ENCODE data around the gene TSPEAR.
"Not testable (repeated sequence)": the region's sequence is repeated elsewhere in the genome, so short reads cannot be mapped to it uniquely, and the experiment has no call there.

The TSPEAR gene

GRCh38 chr21:44582055-44582454, 129.3 kb downstream of the TSPEAR start:
- DNase-seq: no peak

GRCh38 chr21:44581158-44581557, 130.2 kb downstream of the TSPEAR start:
- DNase-seq: no peak

GRCh38 chr21:44580231-44580821, 131.0 kb downstream of the TSPEAR start, which contains the start of gene KRTAP10-5:
TSS of gene KRTAP10-5 (minus strand) at chr21:44580604. CDS start at chr21:44580578, 26 bp downstream.
- DNase-seq: not testable (repeated sequence)

- no peak for DNase-seq
Observed at GRCh38 chr21:44579833-44580144, 131.6 kb downstream of the TSPEAR start.

GRCh38 chr21:44579056-44579832, 132.1 kb downstream of the TSPEAR start:
- DNase-seq: no peak

- no peak for DNase-seq
Observed at GRCh38 chr21:44578371-44579055, 132.9 kb downstream of the TSPEAR start.

GRCh38 chr21:44576025-44576420, 135.3 kb downstream of the TSPEAR start:
- DNase-seq: no peak

GRCh38 chr21:44575307-44576024, 135.9 kb downstream of the TSPEAR start:
- DNase-seq: no peak

- no peak for DNase-seq
Observed at GRCh38 chr21:44574457-44575306, 136.7 kb downstream of the TSPEAR start.

GRCh38 chr21:44573630-44574456, 137.5 kb downstream of the TSPEAR start, which contains the start of gene KRTAP10-4:
TSS of gene KRTAP10-4 (plus strand) at chr21:44573729. CDS start at chr21:44573759, 30 bp downstream.
- not testable (repeated sequence) for DNase-seq

GRCh38 chr21:44572959-44573583, 138.3 kb downstream of the TSPEAR start:
- no peak for DNase-seq

GRCh38 chr21:44571844-44572782, 139.3 kb downstream of the TSPEAR start:
- DNase-seq: no peak

GRCh38 chr21:44571296-44571695, 140.1 kb downstream of the TSPEAR start:
- no peak for DNase-seq

- no peak for DNase-seq
Observed at GRCh38 chr21:44569861-44570517, 141.4 kb downstream of the TSPEAR start.

GRCh38 chr21:44568667-44569556, 142.5 kb downstream of the TSPEAR start:
- DNase-seq: no peak

- DNase-seq: no peak
Observed at GRCh38 chr21:44568261-44568660, 143.1 kb downstream of the TSPEAR start.

GRCh38 chr21:44567481-44568171, 143.7 kb downstream of the TSPEAR start:
- no peak for DNase-seq

Data from inflammatory macrophage (primary cell).